BLaER1 treated with 17β-estradiol and CSF1 and Interleukin-3, amounts not matched to agents 10 nM and 100 nM (cell line): ENCODE results near the gene PTPRN.

Experiments
- H3K27ac ChIP-seq, 11 experiments: shearing (Covaris generic); formaldehyde crosslinking; 2 replicates each; pipeline ENCODE4 v1.8.1; 2022
- H3K27me3 ChIP-seq, 11 experiments: shearing (Covaris generic); formaldehyde crosslinking; 2 replicates each; pipeline ENCODE4 v1.8.1; 2022
- H3K36me3 ChIP-seq, 11 experiments: shearing (Covaris generic); formaldehyde crosslinking; 2 replicates each; pipeline ENCODE4 v1.8.1; 2022
- H3K4me1 ChIP-seq, 10 experiments: shearing (Covaris generic); formaldehyde crosslinking; 2 replicates each; pipeline ENCODE4 v1.8.1; 2022
- H3K4me2 ChIP-seq, 11 experiments: shearing (Covaris generic); formaldehyde crosslinking; 2 replicates each; pipeline ENCODE4 v1.8.1; 2022
- H3K4me3 ChIP-seq, 10 experiments: shearing (Covaris generic); formaldehyde crosslinking; 2 replicates each; pipeline ENCODE4 v1.8.1; 2022
- H3K9ac ChIP-seq, 11 experiments: shearing (Covaris generic); formaldehyde crosslinking; 2 replicates each; pipeline ENCODE4 v1.8.1; 2022
- H3K9me3 ChIP-seq, 11 experiments: shearing (Covaris generic); formaldehyde crosslinking; replicated peaks in 1 of 11; 2 replicates each; pipeline ENCODE4 v1.8.1; 2022
- H4K20me1 ChIP-seq, 11 experiments: shearing (Covaris generic); formaldehyde crosslinking; 2 replicates each; pipeline ENCODE4 v1.8.1; 2022
- Cebpa-rat ChIP-seq, 11 experiments: shearing (Covaris generic); IDR thresholded peaks; 2 replicates each; pipeline ENCODE4 v1.8.1; 2022

PTPRN gene

GRCh38 chr2:219280651-219281050, 28.6 kb downstream of the PTPRN start:
- peak overlapping the region in 4 of 10 experiments; percentile 65 to 76 (median 66); a peak in 4 of 20 replicates for H3K4me3 ChIP-seq
- H3K27ac ChIP-seq: peak overlapping the region in 1 of 11 experiments; percentile 97; a peak in 1 of 22 replicates
- no peak for TF ChIP-seq Cebpa-rat (IDR thresholded peaks at IDR 0.05)
- no peaks in the 10 kb centered on the region for H3K27me3 ChIP-seq
- H3K4me1 ChIP-seq: peaks cover 62 to 80% (median 79%) of the 10 kb centered on the region in 10 experiments
- peaks cover 0 to 52% (median 0%) of the 10 kb centered on the region in 11 experiments; a peak in 6 of 22 replicates for H3K36me3 ChIP-seq
- H3K9ac ChIP-seq: peak overlapping the region in 8 of 11 experiments; percentile 7 to 96 (median 82); a peak in 10 of 22 replicates
- H4K20me1 ChIP-seq: peaks cover 17 to 52% (median 28%) of the 10 kb centered on the region in 11 experiments; a peak in 16 of 22 replicates
- H3K4me2 ChIP-seq: peak overlapping the region; percentile 82 to 98 (median 94)
- H3K9me3 ChIP-seq: no peaks in the 10 kb centered on the region

GRCh38 chr2:219279916-219280516, 29.2 kb downstream of the PTPRN start:
- H3K4me2 ChIP-seq: peak overlapping the region; percentile 82 to 98 (median 94)
- H3K4me1 ChIP-seq: peaks cover 56 to 74% (median 72%) of the 10 kb centered on the region in 10 experiments
- peaks cover 0 to 45% (median 0%) of the 10 kb centered on the region in 11 experiments; a peak in 6 of 22 replicates for H3K36me3 ChIP-seq
- peak overlapping the region; percentile 57 to 76 (median 65) for H3K4me3 ChIP-seq
- peak overlapping the region; percentile 71 to 96 (median 82) for H3K9ac ChIP-seq
- no peaks in the 10 kb centered on the region for H3K9me3 ChIP-seq
- peak overlapping the region; percentile 72 to 97 (median 84); a peak in 20 of 22 replicates for H3K27ac ChIP-seq
- H3K27me3 ChIP-seq: no peaks in the 10 kb centered on the region
- TF ChIP-seq Cebpa-rat (IDR thresholded peaks at IDR 0.05): no peak
- peaks cover 16 to 45% (median 24%) of the 10 kb centered on the region in 11 experiments; a peak in 16 of 22 replicates for H4K20me1 ChIP-seq

- Histone ChIP-seq H3K36me3 (peaks cover 0 to 38% (median 0%) of the 10 kb centered on the region in 11 experiments; a peak in 6 of 22 replicates), H3K4me1 (peaks cover 49 to 67% (median 65%) of the 10 kb centered on the region in 10 experiments), H3K4me3 (peak within 1 kb of the TSS; percentile 57 to 76 (median 65)), H3K9me3 (no peaks in the 10 kb centered on the region), H4K20me1 (peaks cover 9 to 39% (median 17%) of the 10 kb centered on the region in 11 experiments; a peak in 16 of 22 replicates), H3K9ac (peak within 1 kb of the TSS; percentile 71 to 96 (median 82)), H3K27ac (peak within 1 kb of the TSS; percentile 72 to 97 (median 84)), H3K27me3 (no peaks in the 10 kb centered on the region), H3K4me2 (peak within 1 kb of the TSS; percentile 86 to 98 (median 94))
- TF ChIP-seq Cebpa-rat (IDR thresholded peaks at IDR 0.05): no peak
Observed at GRCh38 chr2:219279151-219279915, 29.9 kb downstream of the PTPRN start, which contains the start of gene DNAJB2. TSS of gene DNAJB2 (plus strand) at chr2:219279366. CDS start at chr2:219279834, 468 bp downstream.

- H3K4me3 ChIP-seq: peak overlapping the region; percentile 25 to 76 (median 60); a peak in 18 of 20 replicates
- peaks cover 0 to 32% (median 0%) of the 10 kb centered on the region in 11 experiments; a peak in 5 of 22 replicates for H3K36me3 ChIP-seq
- H3K9ac ChIP-seq: peak overlapping the region; percentile 52 to 96 (median 81); a peak in 20 of 22 replicates
- no peaks in the 10 kb centered on the region for H3K27me3 ChIP-seq
- peaks cover 45 to 61% (median 59%) of the 10 kb centered on the region in 10 experiments for H3K4me1 ChIP-seq
- H3K9me3 ChIP-seq: no peaks in the 10 kb centered on the region
- H4K20me1 ChIP-seq: peaks cover 9 to 33% (median 17%) of the 10 kb centered on the region in 11 experiments; a peak in 16 of 22 replicates
- H3K4me2 ChIP-seq: peak overlapping the region; percentile 77 to 98 (median 93)
- H3K27ac ChIP-seq: peak overlapping the region; percentile 39 to 97 (median 81); a peak in 21 of 22 replicates
- no peak for TF ChIP-seq Cebpa-rat (IDR thresholded peaks at IDR 0.05)
Observed at GRCh38 chr2:219278655-219279150, 30.5 kb downstream of the PTPRN start.

GRCh38 chr2:219277703-219278654, 31.2 kb downstream of the PTPRN start:
- H3K36me3 ChIP-seq: peaks cover 0 to 25% (median 0%) of the 10 kb centered on the region in 11 experiments; a peak in 4 of 22 replicates
- peak overlapping the region; percentile 77 to 98 (median 93) for H3K4me2 ChIP-seq
- H3K27ac ChIP-seq: peak overlapping the region; percentile 39 to 97 (median 81); a peak in 19 of 22 replicates
- no peaks in the 10 kb centered on the region for H3K9me3 ChIP-seq
- no peak for TF ChIP-seq Cebpa-rat (IDR thresholded peaks at IDR 0.05)
- peaks cover 3 to 28% (median 13%) of the 10 kb centered on the region in 11 experiments; a peak in 15 of 22 replicates for H4K20me1 ChIP-seq
- peak overlapping the region; percentile 52 to 96 (median 81); a peak in 20 of 22 replicates for H3K9ac ChIP-seq
- peaks cover 44 to 54% (median 52%) of the 10 kb centered on the region in 10 experiments for H3K4me1 ChIP-seq
- no peaks in the 10 kb centered on the region for H3K27me3 ChIP-seq
- H3K4me3 ChIP-seq: peak overlapping the region in 8 of 10 experiments; percentile 25 to 76 (median 63); a peak in 9 of 20 replicates

GRCh38 chr2:219274361-219274921, 34.8 kb downstream of the PTPRN start:
- no peak for TF ChIP-seq Cebpa-rat (IDR thresholded peaks at IDR 0.05)
- Histone ChIP-seq H3K27ac (no peak overlapping the region), H3K4me1 (peaks cover 11 to 18% (median 17%) of the 10 kb centered on the region in 10 experiments), H3K9me3 (no peaks in the 10 kb centered on the region), H3K36me3 (no peaks in the 10 kb centered on the region), H3K9ac (no peak overlapping the region), H3K4me2 (no peak overlapping the region), H4K20me1 (no peaks in the 10 kb centered on the region; a peak in 2 of 22 replicates), H3K27me3 (no peaks in the 10 kb centered on the region), H3K4me3 (no peak overlapping the region)

- Histone ChIP-seq H3K9ac (no peak overlapping the region), H3K4me2 (no peak overlapping the region), H3K27ac (no peak overlapping the region), H3K27me3 (no peaks in the 10 kb centered on the region), H3K4me3 (no peak overlapping the region), H3K4me1 (peaks cover 11 to 17% (median 16%) of the 10 kb centered on the region in 10 experiments), H3K36me3 (no peaks in the 10 kb centered on the region), H3K9me3 (no peaks in the 10 kb centered on the region), H4K20me1 (no peaks in the 10 kb centered on the region; a peak in 2 of 22 replicates)
- no peak for TF ChIP-seq Cebpa-rat (IDR thresholded peaks at IDR 0.05)
Observed at GRCh38 chr2:219273937-219274336, 35.3 kb downstream of the PTPRN start.
